Endothelial cell of coronary artery (primary cell): Measurements from ENCODE around the gene GOLGA8F. TPM values are rescaled to one million over a fixed set of nuclear protein-coding genes. Genes with fewer than 3 reads are reported as not detected.

ENCODE experiments used
- total RNA-seq: library from RNA; depleted of rRNA; stranded (reverse); fragments of >200 nt; gene quantifications from 2 replicates; pipeline ENCODE4 v1.2.3, GENCODE V29; 2014

The GOLGA8F gene, protein sequence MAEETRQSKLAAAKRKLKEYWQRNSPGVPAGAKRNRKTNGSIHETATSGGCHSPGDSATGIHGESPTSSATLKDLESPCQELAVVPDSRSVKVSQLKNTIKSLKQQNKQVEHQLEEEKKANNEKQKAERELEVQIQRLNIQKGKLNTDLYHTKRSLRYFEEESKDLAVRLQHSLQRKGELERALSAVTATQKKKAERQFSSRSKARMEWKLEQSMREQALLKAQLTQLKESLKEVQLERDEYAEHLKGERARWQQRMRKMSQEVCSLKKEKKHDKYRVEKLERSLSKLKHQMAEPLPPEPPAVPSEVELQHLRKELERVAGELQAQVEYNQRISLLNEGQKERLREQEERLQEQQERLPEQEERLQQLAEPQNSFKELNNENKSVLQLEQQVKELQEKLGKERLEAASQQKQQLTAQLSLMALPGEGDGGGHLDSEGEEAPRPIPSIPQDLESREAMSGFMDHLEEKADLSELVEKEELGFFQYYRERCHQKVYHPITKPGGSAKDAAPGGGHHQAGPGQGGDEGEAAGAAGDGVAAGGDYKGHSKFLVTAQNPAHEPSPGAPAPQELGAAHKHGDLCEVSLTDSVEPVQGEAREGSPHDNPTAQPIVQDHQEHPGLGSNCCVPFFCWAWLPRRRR
- total RNA-seq = not detected in 2 replicates

DNA sequence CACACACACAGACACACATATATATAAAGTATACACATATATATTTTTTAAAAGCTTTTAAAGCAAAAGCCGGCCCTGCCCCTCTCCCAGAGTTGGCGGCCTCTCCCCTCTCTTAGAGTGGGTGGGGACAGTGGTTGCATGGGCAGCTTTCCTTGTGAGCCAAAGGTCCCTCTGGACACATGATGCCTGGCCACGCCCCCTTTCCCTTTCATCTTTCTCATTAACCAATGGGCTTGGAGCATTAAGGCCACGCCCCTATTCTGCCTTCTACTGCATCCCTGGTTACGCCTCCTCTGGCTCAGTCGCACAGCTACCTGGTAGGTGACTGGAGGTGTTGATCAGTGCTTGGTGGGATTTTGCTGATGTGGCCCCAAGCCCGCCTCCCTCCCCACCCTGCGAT lies at the start of gene GOLGA8F:
GOLGA8F (plus strand) TSS at position 301 of the 400 bp plus-strand sequence; CDS start at position 399, 98 bp downstream.

GRCh38 chr15:28357984-28358383 lies 20.5 kb upstream of the GOLGA8F start, which contains the start of gene GOLGA6L24:
TSS of gene GOLGA6L24 (minus strand) at chr15:28358084. CDS start at chr15:28358023, 61 bp downstream.

Other genes starting within 250 kb of the GOLGA8F start
- gene HERC2, start 56.5 kb upstream of the GOLGA8F start, total RNA-seq = 49.8 and 63.6 TPM in 2 replicates
- gene GOLGA6L24, start 20.6 kb upstream of the GOLGA8F start, total RNA-seq = not detected in 2 replicates
- not detected in 2 replicates for gene GOLGA8G, start 154.3 kb downstream of the GOLGA8F start, total RNA-seq
- gene GOLGA6L25, start 174.9 kb downstream of the GOLGA8F start, total RNA-seq = not detected in 2 replicates